Endodermal cell (in vitro differentiated cells): ENCODE measurements around the gene CDH15. TPM values are rescaled to one million over a fixed set of nuclear protein-coding genes. Genes with fewer than 3 reads are reported as not detected.

ENCODE experiments used
- DNase-seq: peaks from one replicate; pipeline ENCODE4 v3.0.0-alpha.2; 2017
- H3K27ac ChIP-seq: 2 replicates; pipeline ENCODE4 v1.5.1; 2013; ENCODE audit warnings: mild to moderate bottlenecking, low read depth, low read length, moderate library complexity
- H3K27me3 ChIP-seq: 2 replicates; pipeline ENCODE4 v1.6.1; 2013; ENCODE audit warnings: mild to moderate bottlenecking, low read length, moderate library complexity; ENCODE audit not compliant: insufficient read depth, control insufficient read depth, poor library complexity, severe bottlenecking
- H3K36me3 ChIP-seq: 2 replicates; pipeline ENCODE4 v1.7.0; 2013; ENCODE audit warnings: mild to moderate bottlenecking, low read length, moderate library complexity; ENCODE audit not compliant: control insufficient read depth, insufficient read depth
- H3K4me1 ChIP-seq: one replicate; pipeline ENCODE4 v1.7.0; 2013; ENCODE audit warnings: low read length; ENCODE audit not compliant: control insufficient read depth, insufficient read depth
- H3K4me3 ChIP-seq: 2 replicates; pipeline ENCODE4 v1.5.1; 2013; ENCODE audit warnings: mild to moderate bottlenecking, low read length, moderate library complexity
- H3K9ac ChIP-seq: 2 replicates; pipeline ENCODE4 v1.6.1; 2013; ENCODE audit warnings: mild to moderate bottlenecking, low read length, moderate library complexity; ENCODE audit not compliant: poor library complexity, severe bottlenecking; ENCODE audit errors: extremely low read depth
- H3K9me3 ChIP-seq: 2 replicates; pipeline ENCODE4 v1.6.1; 2013; ENCODE audit warnings: mild to moderate bottlenecking, low read length, moderate library complexity; ENCODE audit not compliant: control insufficient read depth
- H3K27ac Mint-ChIP-seq: 2 replicates; pipeline ENCODE4 v1.8.0; 2020; ENCODE audit warnings: mixed read lengths
- H3K27me3 Mint-ChIP-seq: 2 replicates; pipeline ENCODE4 v1.8.0; 2021; ENCODE audit warnings: mild to moderate bottlenecking, mixed read lengths; ENCODE audit not compliant: insufficient read depth
- H3K36me3 Mint-ChIP-seq: 2 replicates; pipeline ENCODE4 v1.8.0; 2020; ENCODE audit warnings: low read depth, mixed read lengths
- H3K4me1 Mint-ChIP-seq: 2 replicates; pipeline ENCODE4 v1.8.0; 2020; ENCODE audit warnings: mixed read lengths
- H3K4me3 Mint-ChIP-seq: 2 replicates; pipeline ENCODE4 v1.8.0; 2020; ENCODE audit warnings: mild to moderate bottlenecking, moderate library complexity, mixed read lengths
- H3K9me3 Mint-ChIP-seq: 2 replicates; pipeline ENCODE4 v1.8.0; 2020; ENCODE audit warnings: mild to moderate bottlenecking, mixed read lengths
- CTCF ChIP-seq: fragments of 200-600 bp; sonication (generic); conservative IDR thresholded peaks from 2 replicates; pipeline ENCODE4 v1.5.0; 2021; ENCODE audit warnings: antibody characterized with exemption, mild to moderate bottlenecking
- WGBS, 2 experiments: methylation state at CpG; one replicate each; pipeline versions ENCODE4 v1.1.5 to v1.1.7; 2013; ENCODE audit warnings: missing lambda C conversion rate in 2 of 2, mixed read lengths in 1 of 2; ENCODE audit not compliant: insufficient coverage in 1 of 2, insufficient read length in 1 of 2; 5-methylcytosine and 5-hydroxymethylcytosine counted together
- long read RNA-seq, 4 experiments: library from polyadenylated mRNA in 2 of 4; library from RNA in 1 of 4; library from capped mRNA in 1 of 4; stranded (forward) in 3 of 4; unstranded in 1 of 4; transcript quantifications; one replicate each; pipeline ENCODE4 v2.0.0, GENCODE V29; 2020 to 2021; ENCODE audit warnings: inconsistent platforms in 1 of 4
- polyA plus RNA-seq, 2 experiments: library from polyadenylated mRNA; stranded (reverse); fragments of 50-300 nt; gene quantifications; one replicate each; pipeline ENCODE4 v1.2.3, GENCODE V29; 2013
- total RNA-seq, 2 donors: library from RNA; stranded (reverse); fragmentation: NEBNext Ultra II Directional in 1 of 2; extraction: Animal tissue kit (Norgen Biotek cat#: 25700) in 1 of 2; gene quantifications; 2 replicates in 1 of 2; 3 replicates in 1 of 2; pipeline ENCODE4 v1.2.1, GENCODE V29; 2021

CDH15 gene
- total RNA-seq: under 1 TPM; 0.11 to 0.15 TPM
- polyA plus RNA-seq (2013, experiment 1 of 2): 0.89 TPM
- 0.70 TPM for polyA plus RNA-seq (2013, experiment 2 of 2)
- long read RNA-seq, experiment 1, partial matches to known transcripts: 1 of 1 reads
- long read RNA-seq, experiment 1, other reads (novel, unspliced or antisense): 0 of 1 reads
- long read RNA-seq, experiment 2, partial matches to known transcripts: 0 of 1 reads
- long read RNA-seq, experiment 2, other reads (novel, unspliced or antisense): 1 of 1 reads
- long read RNA-seq, experiment 3, partial matches to known transcripts: 2 of 2 reads
- long read RNA-seq, experiment 3, other reads (novel, unspliced or antisense): 0 of 2 reads
- long read RNA-seq, experiment 4, partial matches to known transcripts: 3 of 3 reads
- long read RNA-seq, experiment 4, other reads (novel, unspliced or antisense): 0 of 3 reads

GRCh38 chr16:89171216-89172170, at the start of gene CDH15:
Gene CDH15, plus strand, starts transcription at chr16:89171748. Its CDS starts 84 bp downstream, at chr16:89171832.
- Mint-ChIP-seq H3K36me3 (no peaks in the 10 kb centered on the region), H3K4me1 (peaks cover 4% of the 10 kb centered on the region), H3K27ac (no peak within 1 kb of the TSS), H3K4me3 (peak within 1 kb of the TSS; percentile 34), H3K27me3 (peaks cover 29% of the 10 kb centered on the region), H3K9me3 (no peaks in the 10 kb centered on the region)
- Histone ChIP-seq H3K27me3 (peaks cover 38% of the 10 kb centered on the region), H3K4me1 (peaks cover 2% of the 10 kb centered on the region), H3K9ac (no peak within 1 kb of the TSS), H3K9me3 (no peaks in the 10 kb centered on the region), H3K4me3 (no peak within 1 kb of the TSS), H3K36me3 (no peaks in the 10 kb centered on the region), H3K27ac (no peak within 1 kb of the TSS)
- DNase-seq: peak; percentile 100
- WGBS, 2 experiments: 8% methylated on average over 24 to 60 of the region's 74 CpGs
- TF ChIP-seq CTCF: no peak

GRCh38 chr16:89122322-89122851, 49.2 kb upstream of the CDH15 start:
- no peak overlapping the region for H3K27ac ChIP-seq
- DNase-seq: no peak
- H3K27me3 Mint-ChIP-seq: no peaks in the 10 kb centered on the region
- no peaks in the 10 kb centered on the region for H3K27me3 ChIP-seq
- H3K4me3 ChIP-seq: no peak overlapping the region
- no peaks in the 10 kb centered on the region for H3K9me3 ChIP-seq
- no peak overlapping the region for H3K4me3 Mint-ChIP-seq
- H3K36me3 Mint-ChIP-seq: peaks cover 60% of the 10 kb centered on the region
- no peak for TF ChIP-seq CTCF
- peaks cover 2% of the 10 kb centered on the region for H3K9me3 Mint-ChIP-seq
- 95 to 96% methylated on average over 10 to 11 of the region's 11 CpGs for WGBS, 2 experiments
- no peaks in the 10 kb centered on the region for H3K4me1 Mint-ChIP-seq
- no peak overlapping the region for H3K9ac ChIP-seq
- peaks cover 20% of the 10 kb centered on the region for H3K36me3 ChIP-seq
- no peaks in the 10 kb centered on the region for H3K4me1 ChIP-seq
- H3K27ac Mint-ChIP-seq: no peak overlapping the region
